GM19099 (cell line): ENCODE measurements around the gene ZCCHC7.

Experiments
- POLR2A ChIP-seq: IDR thresholded peaks from 3 replicates; pipeline ENCODE4 v1.6.1; 2011; ENCODE audit warnings: low read depth; ENCODE audit not compliant: insufficient read length; ENCODE audit errors: extremely low read depth

ZCCHC7 gene

GRCh38 chr9:37253377-37253937 lies 133.1 kb downstream of the ZCCHC7 start:
- no peak for TF ChIP-seq POLR2A

GRCh38 chr9:37255187-37255586 lies 134.8 kb downstream of the ZCCHC7 start:
- TF ChIP-seq POLR2A: no peak

- TF ChIP-seq POLR2A: no peak
These were observed 135.8 kb downstream of the ZCCHC7 start for GRCh38 chr9:37255944-37256862.

- TF ChIP-seq POLR2A: no peak
These were observed 139.6 kb downstream of the ZCCHC7 start for GRCh38 chr9:37259951-37260350.

GRCh38 chr9:37262410-37262809 lies 142.0 kb downstream of the ZCCHC7 start:
- no peak for TF ChIP-seq POLR2A

GRCh38 chr9:37264539-37264938 lies 144.2 kb downstream of the ZCCHC7 start:
- no peak for TF ChIP-seq POLR2A

GRCh38 chr9:37266630-37267029 lies 146.3 kb downstream of the ZCCHC7 start:
- no peak for TF ChIP-seq POLR2A

GRCh38 chr9:37269221-37269620 lies 148.8 kb downstream of the ZCCHC7 start:
- TF ChIP-seq POLR2A: no peak

GRCh38 chr9:37271679-37272078 lies 151.3 kb downstream of the ZCCHC7 start:
- TF ChIP-seq POLR2A: no peak

- TF ChIP-seq POLR2A: no peak
These were observed 153.2 kb downstream of the ZCCHC7 start for GRCh38 chr9:37273595-37273994.

GRCh38 chr9:37281541-37281940 lies 161.2 kb downstream of the ZCCHC7 start:
- no peak for TF ChIP-seq POLR2A

GRCh38 chr9:37283730-37284325 lies 163.5 kb downstream of the ZCCHC7 start:
- peak; percentile 13 for TF ChIP-seq POLR2A

- TF ChIP-seq POLR2A: no peak
These were observed 164.3 kb downstream of the ZCCHC7 start for GRCh38 chr9:37284636-37285035.

- TF ChIP-seq POLR2A: no peak
These were observed 166.3 kb downstream of the ZCCHC7 start for GRCh38 chr9:37286530-37287175.

- TF ChIP-seq POLR2A: no peak
These were observed 166.9 kb downstream of the ZCCHC7 start for GRCh38 chr9:37287317-37287716.

- TF ChIP-seq POLR2A: no peak
These were observed 169.3 kb downstream of the ZCCHC7 start for GRCh38 chr9:37289631-37290030.

- TF ChIP-seq POLR2A: no peak
These were observed 170.1 kb downstream of the ZCCHC7 start for GRCh38 chr9:37290366-37290939.
